Tibial nerve (tissue), 3 donors: ENCODE measurements around the gene DFFB.

Source experiments
- CTCF ChIP-seq, 5 experiments: fragments of 200-600 bp in 3 of 5; fragments of 450-650 bp in 2 of 5; sonication (generic) in 3 of 5; IDR thresholded peaks; one replicate each; pipeline ENCODE4 v1.5.1; 2016 to 2019; ENCODE audit warnings: antibody characterized with exemption in 5 of 5, mild to moderate bottlenecking in 3 of 5, moderate library complexity in 2 of 5
- POLR2A ChIP-seq, 2 donors: fragments of 450-650 bp; IDR thresholded peaks; one replicate each; pipeline ENCODE4 v1.6.1; 2017; ENCODE audit warnings: antibody characterized with exemption in 2 of 2, mild to moderate bottlenecking in 2 of 2, moderate library complexity in 2 of 2

GRCh38 chr1:3921765-3922164, 64.5 kb downstream of the DFFB start:
- TF ChIP-seq CTCF (IDR thresholded peaks at IDR 0.05) (no peak), POLR2A (IDR thresholded peaks at IDR 0.05) (no peak)
